ENCODE measurements around the gene CCL17.

Gene CCL17

GRCh38 chr16:57377080-57377841 lies 27.3 kb upstream of the CCL17 start:
- DNase-seq (ENCODE audit: low spot score), result no peak

GRCh38 chr16:57379579-57379978 lies 25.0 kb upstream of the CCL17 start:
- DNase-seq (ENCODE audit: low spot score), result no peak

DNA sequence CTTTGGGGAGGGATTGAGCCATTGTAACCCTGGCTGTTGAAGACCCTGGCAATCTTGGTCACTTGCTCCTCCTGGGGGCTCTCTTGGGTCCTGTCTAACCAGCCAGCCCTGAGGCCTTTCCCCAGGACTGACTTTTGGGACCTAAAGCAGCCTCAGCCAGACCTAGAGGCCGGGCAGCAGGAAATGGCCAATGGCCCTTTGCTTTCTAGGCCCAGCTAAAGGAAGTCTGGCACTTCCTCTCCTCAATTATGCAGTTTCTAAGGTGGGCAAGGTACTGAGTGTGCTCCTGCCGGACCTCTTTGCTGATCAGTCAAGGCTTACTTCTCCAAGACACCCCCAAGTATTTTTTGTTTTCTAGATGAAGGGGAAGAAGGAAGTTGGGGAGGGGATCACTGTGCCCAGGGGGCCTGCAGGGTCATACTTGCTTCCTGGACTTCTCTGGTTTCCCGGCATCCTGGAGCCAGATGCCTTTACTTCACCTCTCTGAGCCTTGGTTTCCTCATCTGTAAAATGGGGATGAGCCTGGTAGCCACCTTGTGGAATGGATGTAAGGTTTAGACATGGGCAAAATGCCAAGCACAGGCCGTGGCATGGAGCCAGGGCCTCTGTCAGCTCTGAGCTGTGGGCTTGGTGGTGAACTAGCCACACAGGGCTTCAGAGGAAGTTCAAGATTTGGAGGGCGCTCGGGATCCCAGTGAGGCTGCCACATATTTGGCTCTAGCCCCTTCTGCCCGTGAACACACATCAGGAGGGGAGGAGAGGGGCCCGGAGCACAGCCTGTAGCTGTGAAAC lies 23.7 kb upstream of the CCL17 start:
- DNase-seq (ENCODE audit: low spot score), result peak; percentile 24

DNA sequence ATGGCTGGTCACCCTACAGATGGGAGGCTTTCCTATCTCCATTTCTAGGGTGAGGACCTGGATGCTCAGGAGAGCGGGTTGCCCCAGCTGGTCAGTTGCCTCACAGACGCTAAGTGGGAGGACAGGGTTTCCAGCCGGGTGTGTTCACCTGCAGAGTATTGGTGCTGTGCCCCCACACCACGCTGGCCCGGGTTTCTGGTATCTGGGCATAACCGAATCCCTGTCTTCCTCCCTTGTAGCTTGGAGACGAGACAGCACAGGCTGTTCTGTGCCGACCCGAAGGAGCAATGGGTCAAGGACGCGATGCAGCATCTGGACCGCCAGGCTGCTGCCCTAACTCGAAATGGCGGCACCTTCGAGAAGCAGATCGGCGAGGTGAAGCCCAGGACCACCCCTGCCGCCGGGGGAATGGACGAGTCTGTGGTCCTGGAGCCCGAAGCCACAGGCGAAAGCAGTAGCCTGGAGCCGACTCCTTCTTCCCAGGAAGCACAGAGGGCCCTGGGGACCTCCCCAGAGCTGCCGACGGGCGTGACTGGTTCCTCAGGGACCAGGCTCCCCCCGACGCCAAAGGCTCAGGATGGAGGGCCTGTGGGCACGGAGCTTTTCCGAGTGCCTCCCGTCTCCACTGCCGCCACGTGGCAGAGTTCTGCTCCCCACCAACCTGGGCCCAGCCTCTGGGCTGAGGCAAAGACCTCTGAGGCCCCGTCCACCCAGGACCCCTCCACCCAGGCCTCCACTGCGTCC lies 22.6 kb upstream of the CCL17 start:
- no peak for DNase-seq (ENCODE audit: low spot score)

- no peak for DNase-seq (ENCODE audit: low spot score)
These were observed 21.9 kb upstream of the CCL17 start for GRCh38 chr16:57382535-57383275.

GRCh38 chr16:57383276-57384247 lies 21.0 kb upstream of the CCL17 start:
- no peak for DNase-seq (ENCODE audit: low spot score)

- DNase-seq (ENCODE audit: low spot score), result no peak
These were observed 20.1 kb upstream of the CCL17 start for GRCh38 chr16:57384248-57385070.

- no peak for DNase-seq (ENCODE audit: low spot score)
These were observed 19.5 kb upstream of the CCL17 start for GRCh38 chr16:57385083-57385482.

- no peak for DNase-seq (ENCODE audit: low spot score)
These were observed 18.1 kb upstream of the CCL17 start for GRCh38 chr16:57386381-57386951.

- no peak for DNase-seq (ENCODE audit: low spot score)
These were observed 16.8 kb upstream of the CCL17 start for GRCh38 chr16:57387598-57388354.

DNA sequence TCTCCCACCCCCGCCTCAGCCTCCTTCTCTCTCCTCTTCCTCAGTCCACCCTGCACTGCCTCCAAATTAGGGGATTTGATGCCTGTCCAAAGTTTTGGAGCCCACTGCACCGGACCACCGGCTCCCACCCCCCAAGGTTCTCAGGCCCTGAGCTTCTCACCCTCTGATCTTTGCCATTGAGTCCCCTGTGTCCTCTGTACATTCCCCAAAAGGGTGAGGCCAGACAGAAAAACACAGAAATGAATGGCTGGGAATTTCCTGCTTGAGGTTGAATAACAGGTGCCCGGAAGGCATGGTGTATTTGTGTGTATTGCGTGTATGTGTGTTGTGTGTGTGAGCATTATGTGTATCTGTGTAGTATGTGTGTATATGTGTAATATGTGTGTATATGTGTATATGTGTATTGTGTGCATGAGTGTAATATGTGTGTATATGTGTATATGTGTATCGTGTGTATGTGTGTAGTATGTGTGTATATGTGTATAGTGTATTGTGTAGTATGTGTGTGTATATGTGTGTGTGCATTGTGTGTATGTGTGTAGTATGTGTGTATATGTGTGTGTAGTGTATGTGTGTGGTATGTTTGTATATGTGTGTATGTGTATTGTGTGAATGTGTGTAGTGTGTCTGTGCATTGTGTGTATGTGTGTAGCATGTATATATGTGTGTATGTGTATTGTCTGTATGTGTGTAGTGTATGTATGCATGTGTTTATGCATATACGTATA lies 16.0 kb upstream of the CCL17 start:
- no peak for DNase-seq (ENCODE audit: low spot score)

- no peak for DNase-seq (ENCODE audit: low spot score)
These were observed 15.5 kb upstream of the CCL17 start for GRCh38 chr16:57389087-57389468.

DNA sequence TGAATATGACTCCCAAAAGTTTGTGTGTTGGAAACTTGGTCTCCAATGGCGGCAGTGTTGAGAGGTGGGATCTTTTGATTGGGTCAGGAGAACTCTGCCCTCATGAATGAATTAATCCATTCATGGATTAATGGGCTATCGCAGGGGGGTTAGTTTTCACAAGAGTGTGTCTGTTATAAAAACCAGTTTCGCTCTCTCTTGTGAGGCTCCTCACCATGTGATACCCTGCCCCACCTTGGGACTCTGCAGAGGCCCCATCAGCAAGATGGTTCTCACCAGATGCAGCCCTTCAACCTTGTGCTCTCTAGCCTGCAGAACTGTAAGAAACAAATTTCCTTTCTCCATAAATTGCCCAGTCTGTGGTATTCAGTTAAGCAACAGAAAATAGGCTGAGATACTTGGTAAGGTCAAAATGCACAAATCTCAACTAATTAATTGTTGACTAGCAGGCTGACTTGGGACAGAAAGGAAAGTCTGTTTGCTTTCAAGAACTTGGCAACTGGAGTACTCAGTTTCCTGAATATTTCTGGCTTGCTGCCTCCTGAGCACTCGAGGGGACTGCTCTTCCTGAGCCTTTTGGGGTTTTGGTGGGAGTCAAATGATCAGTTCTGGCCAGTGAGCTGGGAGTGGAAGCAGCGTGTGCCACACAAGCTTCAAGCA lies 13.8 kb upstream of the CCL17 start:
- no peak for DNase-seq (ENCODE audit: low spot score)

GRCh38 chr16:57391300-57391699 lies 13.3 kb upstream of the CCL17 start:
- DNase-seq (ENCODE audit: low spot score), result no peak

DNA sequence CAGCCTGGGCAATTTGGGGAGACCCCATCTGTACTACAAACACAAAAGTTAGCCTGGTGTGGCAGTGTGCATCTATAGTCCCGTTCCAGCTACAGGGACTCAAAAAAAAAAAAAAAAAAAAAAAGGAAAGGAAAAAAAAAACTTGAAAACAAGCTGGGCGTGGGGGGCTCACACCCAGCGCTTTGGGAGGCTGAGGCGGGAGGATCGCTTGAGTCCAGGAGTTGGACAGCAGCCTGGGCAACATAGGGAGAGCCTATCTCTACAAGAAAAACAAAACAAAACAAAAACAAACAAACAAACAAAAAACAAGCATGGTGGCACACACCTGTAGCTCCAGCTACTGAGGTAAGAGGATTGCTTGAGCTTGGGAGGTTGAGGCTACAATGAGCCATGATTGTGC lies 12.9 kb upstream of the CCL17 start:
- no peak for DNase-seq (ENCODE audit: low spot score)

GRCh38 chr16:57392694-57393093 lies 11.9 kb upstream of the CCL17 start:
- DNase-seq (ENCODE audit: low spot score), result no peak

- DNase-seq (ENCODE audit: low spot score), result no peak
These were observed 10.1 kb upstream of the CCL17 start for GRCh38 chr16:57394444-57394843.

- no peak for DNase-seq (ENCODE audit: low spot score)
These were observed 9.5 kb upstream of the CCL17 start for GRCh38 chr16:57395026-57395425.

Data from hematopoietic multipotent progenitor cell treated with erythropoietin and hydrocortisone succinate and interleukin-3 and kit ligand, for 17 days (in vitro differentiated cells).